ENCODE measurements around the gene DMGDH.

DNA sequence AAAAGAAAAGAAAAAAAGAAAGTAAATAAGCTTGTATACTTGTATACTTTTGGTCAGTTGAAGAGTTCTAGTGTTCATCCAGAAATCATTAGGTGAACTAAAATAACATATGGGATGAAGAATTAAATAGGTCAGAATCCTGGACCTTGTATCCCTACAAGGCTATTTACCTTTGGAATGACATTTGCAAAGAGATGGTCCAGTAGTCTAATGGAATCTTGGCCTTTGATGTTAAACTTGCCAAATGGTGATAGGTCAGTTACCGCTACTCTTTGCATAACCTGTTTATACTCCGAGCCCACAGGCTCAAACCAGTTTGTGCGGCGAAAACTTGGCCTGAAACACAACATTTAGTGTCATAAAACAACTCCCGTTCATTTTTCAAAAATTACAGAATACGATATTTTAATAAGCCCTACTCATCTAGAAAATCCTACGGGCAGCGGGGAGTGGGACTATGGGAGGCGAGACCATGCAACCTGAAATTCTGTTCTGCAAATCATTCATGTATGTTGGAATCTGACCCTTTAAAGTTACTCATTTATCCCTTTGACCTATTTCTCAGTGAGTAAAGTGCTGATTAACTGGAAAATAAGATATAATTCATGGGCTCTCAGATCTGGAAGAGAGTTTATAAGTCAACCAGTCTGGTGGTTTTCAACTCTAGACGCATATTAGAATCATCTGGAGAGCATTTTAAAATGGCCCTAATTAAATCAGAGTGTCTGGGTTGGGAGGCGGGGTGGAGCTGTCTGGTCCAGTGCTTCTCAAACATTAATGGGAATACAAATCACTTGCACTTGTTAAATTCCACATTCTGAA lies 38.6 kb downstream of the DMGDH start:
- TF ChIP-seq CTCF (IDR thresholded peaks at IDR 0.05) (no peak), POLR2A (IDR thresholded peaks at IDR 0.05) (no peak)
